Activated naive CD4-positive, alpha-beta T cell treated with anti-CD3 and anti-CD28 coated beads, Interleukin-2, amount 10 ng/mL, durations not matched to agents 7 days and 5 days (primary cell): ENCODE data around the gene APC2.
A peak's percentile ranks its signal among the peaks of the same experiment; 100 is the strongest.
"Not testable (repeated sequence)": the region's sequence is repeated elsewhere in the genome, so short reads cannot be mapped to it uniquely, and the experiment has no call there.

Source experiments
- CTCF ChIA-PET: fragments of 350-600 bp; sonication (Branson Sonifier 250); formaldehyde crosslinking; loops from one replicate; lab custom pipeline; 2021; ENCODE audit warnings: antibody characterized with exemption; lab: Charles Lee
- DNase-seq: peaks from one replicate; pipeline ENCODE4 v3.0.0-alpha.2; 2020
- H3K27ac Mint-ChIP-seq: one replicate; pipeline ENCODE4 v1.8.0; 2021; ENCODE audit warnings: mild to moderate bottlenecking, moderate library complexity, mixed read lengths
- H3K27me3 Mint-ChIP-seq: one replicate; pipeline ENCODE4 v1.8.0; 2021; ENCODE audit warnings: mild to moderate bottlenecking, mixed read lengths
- H3K36me3 Mint-ChIP-seq: one replicate; pipeline ENCODE4 v1.8.0; 2021; ENCODE audit warnings: mixed read lengths
- H3K4me1 Mint-ChIP-seq: one replicate; pipeline ENCODE4 v1.8.0; 2021; ENCODE audit warnings: mixed read lengths
- H3K4me3 Mint-ChIP-seq: one replicate; pipeline ENCODE4 v1.8.0; 2021; ENCODE audit warnings: mild to moderate bottlenecking, moderate library complexity, mixed read lengths
- H3K9me3 Mint-ChIP-seq: one replicate; pipeline ENCODE4 v1.8.0; 2021; ENCODE audit warnings: mixed read lengths

The APC2 gene

GRCh38 chr19:1511318-1512317 is 61.7 kb downstream of the APC2 start:
- H3K9me3 Mint-ChIP-seq = peaks cover 4% of the 10 kb centered on the region
- peaks cover 79% of the 10 kb centered on the region for H3K27me3 Mint-ChIP-seq
- H3K4me1 Mint-ChIP-seq = peaks cover 15% of the 10 kb centered on the region
- peak overlapping the region; percentile 69 for H3K4me3 Mint-ChIP-seq
- no peak for DNase-seq
- H3K27ac Mint-ChIP-seq = no peak overlapping the region
- CTCF ChIA-PET = no interaction called here
- H3K36me3 Mint-ChIP-seq = peaks cover 4% of the 10 kb centered on the region

DNA sequence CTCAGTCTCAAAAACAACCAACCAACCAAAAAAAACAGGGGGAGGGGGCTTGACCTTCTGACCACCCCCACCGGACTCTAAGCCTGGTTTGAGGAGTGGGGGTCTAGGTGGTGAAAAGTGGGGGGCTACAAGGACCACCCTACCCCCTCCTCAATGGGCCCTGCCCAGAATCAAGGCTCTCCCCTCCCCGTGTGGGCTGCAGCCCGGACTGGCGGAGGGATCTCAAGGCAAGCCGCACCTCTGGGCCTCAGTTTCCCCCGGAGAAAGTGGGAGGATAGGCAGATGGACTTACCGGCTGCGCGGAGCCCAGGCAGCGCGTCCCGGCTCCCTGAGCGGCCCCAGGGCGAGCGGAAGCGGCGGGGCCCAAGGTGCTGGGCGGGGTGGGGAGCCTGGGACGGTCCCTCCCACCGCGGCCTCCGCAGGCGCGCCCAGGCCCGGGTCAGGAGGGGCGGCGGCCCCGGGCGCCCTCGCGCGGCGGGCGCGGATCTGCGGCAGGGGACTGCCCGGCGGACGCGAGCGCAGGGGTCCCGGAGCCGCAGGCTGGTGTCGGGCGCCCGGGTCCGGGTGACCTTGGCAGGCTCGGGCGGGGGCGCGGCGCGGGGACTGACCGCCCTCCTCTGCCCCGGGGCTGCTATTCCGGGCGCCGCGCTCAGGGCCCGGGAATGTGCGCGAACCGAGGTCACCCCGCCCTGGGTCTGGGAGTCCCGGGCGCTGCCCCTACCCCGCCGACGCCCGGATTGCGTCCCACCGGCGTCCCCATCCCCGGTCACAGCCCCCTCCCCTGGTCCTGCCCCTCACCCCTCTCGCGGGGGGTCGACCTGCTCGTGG is 63.0 kb downstream of the APC2 start, which contains the start of gene ADAMTSL5:
TSS of gene ADAMTSL5 (minus strand) at position 349 of the 828 bp plus-strand sequence. CDS start 2,076 bp downstream, outside the sequence.
- Mint-ChIP-seq H3K9me3 (no peaks in the 10 kb centered on the region), H3K36me3 (peaks cover under 1% of the 10 kb centered on the region), H3K4me1 (peaks cover 9% of the 10 kb centered on the region), H3K27ac (peak within 1 kb of the TSS; percentile 42), H3K4me3 (peak within 1 kb of the TSS; percentile 69), H3K27me3 (peaks cover 81% of the 10 kb centered on the region)
- CTCF ChIA-PET = no interaction called here
- peak; percentile 77 for DNase-seq

GRCh38 chr19:1513499-1514294 is 63.8 kb downstream of the APC2 start:
- CTCF ChIA-PET = interaction anchor here (0.6 kb wide), 1 partner anchor 10 kb away, joined by 3 read pairs; no protein-coding TSS in a partner anchor
- H3K27ac Mint-ChIP-seq = no peak overlapping the region
- peak; percentile 77 for DNase-seq
- peaks cover 83% of the 10 kb centered on the region for H3K27me3 Mint-ChIP-seq
- H3K4me1 Mint-ChIP-seq = peaks cover 8% of the 10 kb centered on the region
- H3K4me3 Mint-ChIP-seq = peak overlapping the region; percentile 26
- H3K9me3 Mint-ChIP-seq = no peaks in the 10 kb centered on the region
- H3K36me3 Mint-ChIP-seq = no peaks in the 10 kb centered on the region

- Mint-ChIP-seq H3K4me3 (no peak overlapping the region), H3K27ac (no peak overlapping the region), H3K27me3 (peaks cover 83% of the 10 kb centered on the region), H3K9me3 (no peaks in the 10 kb centered on the region), H3K4me1 (peaks cover 8% of the 10 kb centered on the region), H3K36me3 (no peaks in the 10 kb centered on the region)
- no peak for DNase-seq
- CTCF ChIA-PET = interaction anchor here (0.6 to 0.7 kb wide), 2 partner anchors 9 to 48 kb away, joined by 3 read pairs; no protein-coding TSS in a partner anchor
These were observed 64.4 kb downstream of the APC2 start for GRCh38 chr19:1514295-1514661.

DNA sequence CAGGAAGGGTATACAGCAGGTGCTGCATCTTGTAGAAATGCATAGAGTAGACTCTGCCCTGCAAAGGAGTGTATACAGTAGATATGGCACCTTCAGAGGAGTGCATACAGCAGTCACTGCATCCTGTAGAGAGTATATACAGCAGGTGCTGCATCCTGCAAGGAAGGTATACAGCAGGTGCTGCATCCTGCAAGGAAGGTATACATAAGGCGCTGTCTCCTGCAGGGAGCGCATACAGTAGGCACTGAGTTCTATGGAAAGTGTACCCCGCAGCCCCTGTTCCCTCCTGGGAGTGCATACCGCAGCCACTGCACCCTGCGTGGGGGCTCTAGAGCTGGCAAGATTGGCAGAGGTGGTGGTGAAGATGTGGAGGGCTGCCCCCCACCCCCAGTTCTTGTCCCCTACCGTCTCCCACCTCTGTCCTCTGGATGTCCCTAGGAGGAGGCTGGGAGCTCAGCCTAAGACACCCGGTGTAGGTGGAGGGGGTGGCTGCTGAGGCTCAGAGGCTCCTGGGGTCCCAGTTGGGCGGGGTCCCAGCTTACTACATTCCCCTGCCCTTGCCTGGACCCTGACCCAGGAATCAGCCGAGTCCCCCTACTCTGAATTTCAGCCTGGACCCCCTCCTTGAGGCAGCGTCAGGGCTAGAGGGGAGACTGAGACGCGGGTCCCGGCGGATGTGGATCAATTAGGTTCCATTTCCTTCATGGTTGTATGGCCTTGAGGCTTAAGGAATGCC is 65.2 kb downstream of the APC2 start:
- Mint-ChIP-seq H3K27me3 (peaks cover 74% of the 10 kb centered on the region), H3K27ac (no peak overlapping the region), H3K9me3 (no peaks in the 10 kb centered on the region), H3K4me1 (peaks cover 8% of the 10 kb centered on the region), H3K36me3 (no peaks in the 10 kb centered on the region), H3K4me3 (no peak overlapping the region)
- no peak for DNase-seq
- CTCF ChIA-PET = interaction anchor here (0.7 kb wide), 1 partner anchor 49 kb away, joined by 3 read pairs; no protein-coding TSS in a partner anchor

GRCh38 chr19:1516395-1516753 is 66.5 kb downstream of the APC2 start:
- Mint-ChIP-seq H3K27ac (no peak overlapping the region), H3K9me3 (no peaks in the 10 kb centered on the region), H3K4me3 (no peak overlapping the region), H3K4me1 (peaks cover 5% of the 10 kb centered on the region), H3K36me3 (no peaks in the 10 kb centered on the region), H3K27me3 (peaks cover 69% of the 10 kb centered on the region)
- DNase-seq = no peak
- CTCF ChIA-PET = no interaction called here

- Mint-ChIP-seq H3K27ac (no peak overlapping the region), H3K9me3 (no peaks in the 10 kb centered on the region), H3K27me3 (peaks cover 75% of the 10 kb centered on the region), H3K36me3 (no peaks in the 10 kb centered on the region), H3K4me3 (no peak overlapping the region), H3K4me1 (no peaks in the 10 kb centered on the region)
- CTCF ChIA-PET = interaction anchor here (1.3 kb wide), 1 partner anchor 239 kb away, joined by 3 read pairs; no protein-coding TSS in a partner anchor
- DNase-seq = no peak
These were observed 68.5 kb downstream of the APC2 start for GRCh38 chr19:1518471-1518870.

GRCh38 chr19:1519802-1520201 is 69.9 kb downstream of the APC2 start:
- H3K27ac Mint-ChIP-seq, H3K36me3 Mint-ChIP-seq, CTCF ChIA-PET, DNase-seq, H3K9me3 Mint-ChIP-seq, H3K4me3 Mint-ChIP-seq, H3K4me1 Mint-ChIP-seq: not testable (repeated sequence)
- peaks cover 75% of the 10 kb centered on the region for H3K27me3 Mint-ChIP-seq

DNA sequence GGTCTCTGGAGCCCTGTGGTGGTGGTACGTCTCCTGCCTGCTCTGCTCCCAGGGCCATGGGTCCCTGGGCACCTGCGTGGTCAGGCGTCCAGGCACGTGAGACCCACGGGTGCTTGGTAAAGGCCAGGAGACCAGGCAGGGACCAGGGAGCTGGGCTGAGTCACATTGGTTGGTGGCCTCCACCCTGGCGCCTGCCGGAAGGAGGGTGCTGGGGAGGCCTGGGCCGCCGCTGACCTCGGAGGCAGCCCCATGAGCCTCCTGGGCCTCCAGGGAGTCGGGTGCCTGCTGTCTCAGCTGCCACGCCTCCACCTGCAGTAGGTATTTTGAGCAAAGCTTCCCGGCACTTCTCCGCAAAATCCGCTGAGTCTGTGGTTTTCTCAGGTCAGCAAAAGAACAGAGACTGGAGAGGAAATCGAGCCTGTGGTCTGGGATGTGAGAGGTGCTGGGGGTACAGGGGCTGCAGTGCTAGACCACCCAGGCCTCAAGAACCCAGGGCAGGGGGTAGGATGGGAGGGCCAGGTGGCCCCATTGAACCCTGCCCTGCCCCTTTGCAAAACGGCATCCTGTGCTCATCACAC is 70.4 kb downstream of the APC2 start:
- Mint-ChIP-seq H3K4me1 (peaks cover 3% of the 10 kb centered on the region), H3K36me3 (no peaks in the 10 kb centered on the region), H3K27me3 (peaks cover 75% of the 10 kb centered on the region), H3K9me3 (no peaks in the 10 kb centered on the region), H3K27ac (no peak overlapping the region), H3K4me3 (no peak overlapping the region)
- DNase-seq = no peak
- CTCF ChIA-PET = no interaction called here

- Mint-ChIP-seq H3K27ac (no peak overlapping the region), H3K4me3 (no peak overlapping the region), H3K9me3 (no peaks in the 10 kb centered on the region), H3K4me1 (peaks cover 3% of the 10 kb centered on the region), H3K27me3 (peaks cover 77% of the 10 kb centered on the region), H3K36me3 (no peaks in the 10 kb centered on the region)
- CTCF ChIA-PET = no interaction called here
- DNase-seq = no peak
These were observed 71.7 kb downstream of the APC2 start for GRCh38 chr19:1521636-1522035.

DNA sequence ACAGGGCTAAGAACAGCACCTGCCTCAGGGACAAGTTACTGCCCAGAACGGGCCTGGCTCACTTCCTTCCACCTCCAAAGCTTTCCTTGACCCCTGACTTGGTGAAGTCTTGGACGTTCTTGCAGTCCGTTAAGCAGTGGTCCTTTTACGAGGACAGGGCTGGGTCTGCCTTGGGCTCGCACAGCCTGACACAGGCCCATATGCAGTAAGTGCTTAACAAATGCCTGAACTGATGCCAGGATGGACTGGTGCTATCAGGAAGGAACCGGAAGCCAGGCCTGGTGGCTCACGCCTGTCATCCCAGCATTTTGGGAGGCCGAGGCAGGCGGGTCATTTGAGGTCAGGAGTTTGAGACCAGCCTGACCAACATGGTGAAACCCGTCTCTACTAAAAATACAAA is 72.1 kb downstream of the APC2 start:
- DNase-seq = no peak
- no peaks in the 10 kb centered on the region for H3K9me3 Mint-ChIP-seq
- no peaks in the 10 kb centered on the region for H3K36me3 Mint-ChIP-seq
- H3K27ac Mint-ChIP-seq = no peak overlapping the region
- peaks cover 76% of the 10 kb centered on the region for H3K27me3 Mint-ChIP-seq
- no peak overlapping the region for H3K4me3 Mint-ChIP-seq
- peaks cover 3% of the 10 kb centered on the region for H3K4me1 Mint-ChIP-seq
- CTCF ChIA-PET = no interaction called here

DNA sequence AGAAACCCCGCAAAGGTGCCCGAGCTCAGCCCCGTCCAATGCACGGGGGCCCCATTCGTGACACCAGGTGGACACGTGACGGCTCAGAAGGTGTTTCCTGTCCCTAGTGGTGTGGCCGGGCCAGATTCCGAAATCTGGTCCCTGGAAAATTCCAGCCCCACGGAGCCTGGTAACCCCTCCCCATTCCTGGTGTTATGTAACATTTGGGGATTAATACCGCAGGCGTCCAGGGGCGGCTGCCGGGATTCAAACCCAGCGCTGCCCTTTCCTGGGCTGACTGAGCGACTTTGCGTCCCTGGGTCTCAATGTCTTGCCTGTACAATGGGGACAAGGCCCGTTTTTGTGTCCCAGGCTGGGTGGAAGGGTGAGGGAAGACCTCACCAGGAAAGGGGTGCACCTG is 72.9 kb downstream of the APC2 start:
- Mint-ChIP-seq H3K4me3 (no peak overlapping the region), H3K36me3 (no peaks in the 10 kb centered on the region), H3K27me3 (peaks cover 73% of the 10 kb centered on the region), H3K9me3 (no peaks in the 10 kb centered on the region), H3K27ac (no peak overlapping the region), H3K4me1 (peaks cover 3% of the 10 kb centered on the region)
- CTCF ChIA-PET = interaction anchor here (0.6 kb wide), 1 partner anchor 9 kb away, joined by 3 read pairs; no protein-coding TSS in a partner anchor
- DNase-seq = no peak
